AG04450 (cell line): ENCODE data around the gene DNAJB7. TPM values are rescaled to one million over a fixed set of nuclear protein-coding genes. Genes with fewer than 3 reads are reported as not detected.

Source experiments
- CTCF ChIA-PET: fragments of 300-600, 350-600 bp; formaldehyde crosslinking; extraction: SDS; loops from one replicate; lab custom pipeline; 2022; ENCODE audit warnings: antibody characterized with exemption, inconsistent platforms; lab: Charles Lee
- POLR2A ChIA-PET: fragments of 350-600 bp; formaldehyde crosslinking; extraction: SDS; loops from one replicate; lab custom pipeline; 2021; ENCODE audit warnings: antibody characterized with exemption, inconsistent platforms; lab: Yijun Ruan, JAX
- DNase-seq: peaks from one replicate; pipeline ENCODE4 v3.0.0-alpha.2; 2011; ENCODE audit warnings: low read depth, low spot score
- H3K27ac ChIP-seq: one replicate; pipeline ENCODE4 v1.5.1; 2012; ENCODE audit warnings: low read depth, low read length, control low read depth
- H3K27me3 ChIP-seq: one replicate; pipeline ENCODE4 v1.6.0; 2012; ENCODE audit warnings: low read length; ENCODE audit not compliant: control insufficient read depth, insufficient read depth
- H3K4me3 ChIP-seq: 2 replicates; pipeline ENCODE4 v1.5.1; 2011; ENCODE audit warnings: mild to moderate bottlenecking, low read depth, low read length, control low read depth
- H3K9me3 ChIP-seq: 2 replicates; pipeline ENCODE4 v1.5.1; 2012; ENCODE audit warnings: low read length; ENCODE audit not compliant: control insufficient read depth, insufficient read depth
- CTCF ChIP-seq: IDR thresholded peaks from 2 replicates; pipeline ENCODE4 v1.5.1; 2011; ENCODE audit warnings: low read depth, low read length, control low read depth, inconsistent platforms
- polyA plus RNA-seq: library from polyadenylated mRNA; depleted of rRNA; stranded (reverse); fragments of >200 nt; gene quantifications from 2 replicates; pipeline ENCODE4 v1.2.3, GENCODE V29; 2011

The DNAJB7 gene
- polyA plus RNA-seq, 1 experiment: not detected

GRCh38 chr22:40890881-40891280, 29.0 kb upstream of the DNAJB7 start:
- TF ChIP-seq CTCF: no peak
- Histone ChIP-seq H3K9me3 (no peaks in the 10 kb centered on the region), H3K27me3 (no peaks in the 10 kb centered on the region), H3K27ac (no peak overlapping the region), H3K4me3 (no peak overlapping the region)
- no peak for DNase-seq
- ChIA-PET POLR2A (no interaction called here), CTCF (no interaction called here)

- H3K27me3 ChIP-seq: no peaks in the 10 kb centered on the region
- TF ChIP-seq CTCF: no peak
- no peak overlapping the region for H3K4me3 ChIP-seq
- CTCF ChIA-PET: interaction anchor here (2.3 kb wide), 1 partner anchor 10 kb away, joined by 10 read pairs; no protein-coding TSS in a partner anchor
- H3K27ac ChIP-seq: no peak overlapping the region
- no peak for DNase-seq
- H3K9me3 ChIP-seq: no peaks in the 10 kb centered on the region
- POLR2A ChIA-PET: no interaction called here
Measured at GRCh38 chr22:40889116-40889515, 27.2 kb upstream of the DNAJB7 start.

GRCh38 chr22:40878922-40879321, 17.0 kb upstream of the DNAJB7 start:
- Histone ChIP-seq H3K4me3 (no peak overlapping the region), H3K9me3 (no peaks in the 10 kb centered on the region), H3K27me3 (no peaks in the 10 kb centered on the region), H3K27ac (no peak overlapping the region)
- DNase-seq: no peak
- no peak for TF ChIP-seq CTCF
- ChIA-PET CTCF (no interaction called here), POLR2A (interaction anchor here (1.2 kb wide), 1 partner anchor 20 kb away, joined by 3 read pairs; no protein-coding TSS in a partner anchor)

GRCh38 chr22:40877488-40877887, 15.6 kb upstream of the DNAJB7 start:
- no peaks in the 10 kb centered on the region for H3K9me3 ChIP-seq
- H3K27ac ChIP-seq: no peak overlapping the region
- no peak for TF ChIP-seq CTCF
- no peaks in the 10 kb centered on the region for H3K27me3 ChIP-seq
- no peak for DNase-seq
- no peak overlapping the region for H3K4me3 ChIP-seq
- CTCF ChIA-PET: interaction anchor here (0.6 to 2.4 kb wide), 5 partner anchors 22 to 442 kb away, joined by 3 to 12 read pairs (median 3); no protein-coding TSS in a partner anchor
- POLR2A ChIA-PET: no interaction called here

- DNase-seq: no peak
- Histone ChIP-seq H3K27me3 (no peaks in the 10 kb centered on the region), H3K9me3 (no peaks in the 10 kb centered on the region), H3K27ac (no peak overlapping the region), H3K4me3 (no peak overlapping the region)
- POLR2A ChIA-PET: no interaction called here
- CTCF ChIA-PET: interaction anchor here (1.0 to 2.4 kb wide), 2 partner anchors 22 to 46 kb away, joined by 3 to 12 read pairs; no protein-coding TSS in a partner anchor
- TF ChIP-seq CTCF: no peak
Measured at GRCh38 chr22:40876907-40877306, 15.0 kb upstream of the DNAJB7 start.
